Sigmoid colon (tissue), 4 donors: ENCODE results near the gene TNXB.
"Not testable (repeated sequence)": the region's sequence is repeated elsewhere in the genome, so short reads cannot be mapped to it uniquely, and the experiment has no call there.

ENCODE experiments used
- POLR2A ChIP-seq, 2 donors: fragments of 450-650 bp; IDR thresholded peaks; one replicate each; pipeline ENCODE4 v1.6.1; 2016; ENCODE audit warnings: antibody characterized with exemption in 2 of 2, mild to moderate bottlenecking in 2 of 2, moderate library complexity in 2 of 2
- POLR2AphosphoS5 ChIP-seq, 4 donors: sonication (generic); formaldehyde crosslinking; IDR thresholded peaks; one replicate each; pipeline ENCODE4 v1.6.1; 2017; ENCODE audit warnings: antibody characterized with exemption in 4 of 4
- TF ChIP-seq, protein P1 (sequence below), 4 experiments: fragments of 450-650 bp in 3 of 4; fragments of 200-600 bp in 1 of 4; IDR thresholded peaks; one replicate each; pipeline ENCODE4 v1.5.1; 2016 to 2019; ENCODE audit warnings: antibody characterized with exemption in 4 of 4, mild to moderate bottlenecking in 3 of 4, moderate library complexity in 2 of 4

- not testable (repeated sequence) for TF ChIP-seq POLR2A, POLR2AphosphoS5 (IDR thresholded peaks at IDR 0.05)
- TF ChIP-seq, protein P1, sequence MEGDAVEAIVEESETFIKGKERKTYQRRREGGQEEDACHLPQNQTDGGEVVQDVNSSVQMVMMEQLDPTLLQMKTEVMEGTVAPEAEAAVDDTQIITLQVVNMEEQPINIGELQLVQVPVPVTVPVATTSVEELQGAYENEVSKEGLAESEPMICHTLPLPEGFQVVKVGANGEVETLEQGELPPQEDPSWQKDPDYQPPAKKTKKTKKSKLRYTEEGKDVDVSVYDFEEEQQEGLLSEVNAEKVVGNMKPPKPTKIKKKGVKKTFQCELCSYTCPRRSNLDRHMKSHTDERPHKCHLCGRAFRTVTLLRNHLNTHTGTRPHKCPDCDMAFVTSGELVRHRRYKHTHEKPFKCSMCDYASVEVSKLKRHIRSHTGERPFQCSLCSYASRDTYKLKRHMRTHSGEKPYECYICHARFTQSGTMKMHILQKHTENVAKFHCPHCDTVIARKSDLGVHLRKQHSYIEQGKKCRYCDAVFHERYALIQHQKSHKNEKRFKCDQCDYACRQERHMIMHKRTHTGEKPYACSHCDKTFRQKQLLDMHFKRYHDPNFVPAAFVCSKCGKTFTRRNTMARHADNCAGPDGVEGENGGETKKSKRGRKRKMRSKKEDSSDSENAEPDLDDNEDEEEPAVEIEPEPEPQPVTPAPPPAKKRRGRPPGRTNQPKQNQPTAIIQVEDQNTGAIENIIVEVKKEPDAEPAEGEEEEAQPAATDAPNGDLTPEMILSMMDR (IDR thresholded peaks at IDR 0.05): not testable (repeated sequence)
Measured at GRCh38 chr6:32022100-32022499, 87.0 kb downstream of the TNXB start.
